Measurements from ENCODE around the gene IFIT2. TPM values are rescaled to one million over a fixed set of nuclear protein-coding genes. Genes with fewer than 3 reads are reported as not detected.

IFIT2 gene
- total and polyA plus RNA-seq, 2 experiments from 2014 or later: 0.10 TPM; not detected in 1

DNA sequence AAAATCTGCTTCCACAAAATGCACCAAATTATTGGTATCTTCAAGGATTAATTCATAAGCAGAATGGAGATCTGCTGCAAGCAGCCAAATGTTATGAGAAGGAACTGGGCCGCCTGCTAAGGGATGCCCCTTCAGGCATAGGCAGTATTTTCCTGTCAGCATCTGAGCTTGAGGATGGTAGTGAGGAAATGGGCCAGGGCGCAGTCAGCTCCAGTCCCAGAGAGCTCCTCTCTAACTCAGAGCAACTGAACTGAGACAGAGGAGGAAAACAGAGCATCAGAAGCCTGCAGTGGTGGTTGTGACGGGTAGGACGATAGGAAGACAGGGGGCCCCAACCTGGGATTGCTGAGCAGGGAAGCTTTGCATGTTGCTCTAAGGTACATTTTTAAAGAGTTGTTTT is 38.0 kb downstream of the IFIT2 start:
- Mint-ChIP-seq H3K27ac (no peak overlapping the region), H3K4me1 (peaks cover 19% of the 10 kb centered on the region), H3K36me3 (ENCODE audit: low read depth) (no peaks in the 10 kb centered on the region), H3K27me3 (ENCODE audit: insufficient read depth, low read depth, poor library complexity) (peaks cover 10% of the 10 kb centered on the region), H3K9me3 (no peaks in the 10 kb centered on the region), H3K4me3 (no peak overlapping the region)
- H4K20me1 ChIP-seq (replicated peaks; ENCODE audit: insufficient read depth): no peaks in the 10 kb centered on the region
- DNase-seq (ENCODE audit: low spot score) (no peak), ATAC-seq (no peak)
- no peak for TF ChIP-seq ZNF114 (CRISPR knock-in tag; IDR thresholded peaks at IDR 0.05)
- TF ChIP-seq, protein P1, sequence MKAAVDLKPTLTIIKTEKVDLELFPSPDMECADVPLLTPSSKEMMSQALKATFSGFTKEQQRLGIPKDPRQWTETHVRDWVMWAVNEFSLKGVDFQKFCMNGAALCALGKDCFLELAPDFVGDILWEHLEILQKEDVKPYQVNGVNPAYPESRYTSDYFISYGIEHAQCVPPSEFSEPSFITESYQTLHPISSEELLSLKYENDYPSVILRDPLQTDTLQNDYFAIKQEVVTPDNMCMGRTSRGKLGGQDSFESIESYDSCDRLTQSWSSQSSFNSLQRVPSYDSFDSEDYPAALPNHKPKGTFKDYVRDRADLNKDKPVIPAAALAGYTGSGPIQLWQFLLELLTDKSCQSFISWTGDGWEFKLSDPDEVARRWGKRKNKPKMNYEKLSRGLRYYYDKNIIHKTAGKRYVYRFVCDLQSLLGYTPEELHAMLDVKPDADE (IDR thresholded peaks at IDR 0.05): no peak
- TF ChIP-seq EZH2phosphoT487 (IDR thresholded peaks at IDR 0.05; ENCODE audit: unreplicated experiment): no peak
- TF ChIP-seq CREB1 (CRISPR knock-in tag; IDR thresholded peaks at IDR 0.05; ENCODE audit: low read depth): no peak
- no peaks in the 10 kb centered on the region for H3K27me3 ChIP-seq (ENCODE audit: insufficient read depth)
- no peak overlapping the region for H3K4me3 ChIP-seq
- peaks cover 4% of the 10 kb centered on the region; the same call in 1 of the 2 replicates for H3K4me1 ChIP-seq (ENCODE audit: insufficient read depth)
- H3K4me2 ChIP-seq: no peak overlapping the region
- H3K9me2 ChIP-seq (ENCODE audit: insufficient read depth): peaks cover 14% of the 10 kb centered on the region
- no peaks in the 10 kb centered on the region for H3K79me2 ChIP-seq (replicated peaks; ENCODE audit: insufficient read depth)
- no peaks in the 10 kb centered on the region for H3K36me3 ChIP-seq (ENCODE audit: insufficient read depth)
- H2AFZ ChIP-seq: no peak overlapping the region
- H3F3A ChIP-seq (replicated peaks; ENCODE audit: low read depth): no peaks in the 10 kb centered on the region
- H3K27ac ChIP-seq (ENCODE audit: low read depth): no peak overlapping the region

DNA sequence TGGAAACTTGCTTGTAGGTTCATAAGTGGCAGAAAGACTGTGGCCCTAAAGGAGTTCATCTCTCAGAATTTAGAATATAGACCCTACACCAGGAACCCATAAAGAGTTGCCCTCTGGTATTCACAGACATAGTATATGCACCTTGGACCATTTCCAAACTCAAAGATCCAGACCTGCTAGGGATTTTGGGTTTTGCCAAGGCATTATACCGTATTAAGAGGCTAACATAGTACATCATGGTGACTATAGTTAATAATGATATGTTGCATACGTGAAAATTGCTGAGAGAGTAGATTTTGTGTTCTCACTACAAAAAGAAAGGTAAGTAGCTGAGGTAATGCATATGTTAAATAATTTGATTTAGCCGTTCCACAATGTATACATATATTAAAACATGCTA is 39.8 kb downstream of the IFIT2 start:
- H3F3A ChIP-seq (replicated peaks; ENCODE audit: low read depth): no peaks in the 10 kb centered on the region
- no peak overlapping the region for H3K4me3 ChIP-seq
- no peaks in the 10 kb centered on the region for H3K27me3 ChIP-seq (ENCODE audit: insufficient read depth)
- no peak for ATAC-seq
- no peaks in the 10 kb centered on the region for H3K36me3 ChIP-seq (ENCODE audit: insufficient read depth)
- no peak overlapping the region for H3K27ac Mint-ChIP-seq
- no peaks in the 10 kb centered on the region for H3K9me3 Mint-ChIP-seq
- H3K4me2 ChIP-seq: no peak overlapping the region
- peaks cover 14% of the 10 kb centered on the region for H3K9me2 ChIP-seq (ENCODE audit: insufficient read depth)
- no peak overlapping the region for H2AFZ ChIP-seq
- H3K36me3 Mint-ChIP-seq (ENCODE audit: low read depth): no peaks in the 10 kb centered on the region
- H4K20me1 ChIP-seq (replicated peaks; ENCODE audit: insufficient read depth): no peaks in the 10 kb centered on the region
- H3K27ac ChIP-seq (ENCODE audit: low read depth): no peak overlapping the region
- peaks cover 4% of the 10 kb centered on the region for H3K27me3 Mint-ChIP-seq (ENCODE audit: insufficient read depth, low read depth, poor library complexity)
- peaks cover 31% of the 10 kb centered on the region for H3K4me1 Mint-ChIP-seq
- no peaks in the 10 kb centered on the region for H3K79me2 ChIP-seq (replicated peaks; ENCODE audit: insufficient read depth)
- H3K4me1 ChIP-seq (ENCODE audit: insufficient read depth): peaks cover 14% of the 10 kb centered on the region
- no peak overlapping the region for H3K4me3 Mint-ChIP-seq
- DNase-seq (ENCODE audit: low spot score): no peak
- TF ChIP-seq EZH2phosphoT487 (IDR thresholded peaks at IDR 0.05; ENCODE audit: unreplicated experiment) (no peak), POLR2AphosphoS5 (IDR thresholded peaks at IDR 0.05; ENCODE audit: low read depth) (no peak), ZNF331 (CRISPR knock-in tag; IDR thresholded peaks at IDR 0.05; ENCODE audit: low read depth) (no peak), ZNF114 (CRISPR knock-in tag; IDR thresholded peaks at IDR 0.05) (no peak), JUNB (IDR thresholded peaks at IDR 0.05; ENCODE audit: unreplicated experiment) (no peak)
- TF ChIP-seq, protein P2, sequence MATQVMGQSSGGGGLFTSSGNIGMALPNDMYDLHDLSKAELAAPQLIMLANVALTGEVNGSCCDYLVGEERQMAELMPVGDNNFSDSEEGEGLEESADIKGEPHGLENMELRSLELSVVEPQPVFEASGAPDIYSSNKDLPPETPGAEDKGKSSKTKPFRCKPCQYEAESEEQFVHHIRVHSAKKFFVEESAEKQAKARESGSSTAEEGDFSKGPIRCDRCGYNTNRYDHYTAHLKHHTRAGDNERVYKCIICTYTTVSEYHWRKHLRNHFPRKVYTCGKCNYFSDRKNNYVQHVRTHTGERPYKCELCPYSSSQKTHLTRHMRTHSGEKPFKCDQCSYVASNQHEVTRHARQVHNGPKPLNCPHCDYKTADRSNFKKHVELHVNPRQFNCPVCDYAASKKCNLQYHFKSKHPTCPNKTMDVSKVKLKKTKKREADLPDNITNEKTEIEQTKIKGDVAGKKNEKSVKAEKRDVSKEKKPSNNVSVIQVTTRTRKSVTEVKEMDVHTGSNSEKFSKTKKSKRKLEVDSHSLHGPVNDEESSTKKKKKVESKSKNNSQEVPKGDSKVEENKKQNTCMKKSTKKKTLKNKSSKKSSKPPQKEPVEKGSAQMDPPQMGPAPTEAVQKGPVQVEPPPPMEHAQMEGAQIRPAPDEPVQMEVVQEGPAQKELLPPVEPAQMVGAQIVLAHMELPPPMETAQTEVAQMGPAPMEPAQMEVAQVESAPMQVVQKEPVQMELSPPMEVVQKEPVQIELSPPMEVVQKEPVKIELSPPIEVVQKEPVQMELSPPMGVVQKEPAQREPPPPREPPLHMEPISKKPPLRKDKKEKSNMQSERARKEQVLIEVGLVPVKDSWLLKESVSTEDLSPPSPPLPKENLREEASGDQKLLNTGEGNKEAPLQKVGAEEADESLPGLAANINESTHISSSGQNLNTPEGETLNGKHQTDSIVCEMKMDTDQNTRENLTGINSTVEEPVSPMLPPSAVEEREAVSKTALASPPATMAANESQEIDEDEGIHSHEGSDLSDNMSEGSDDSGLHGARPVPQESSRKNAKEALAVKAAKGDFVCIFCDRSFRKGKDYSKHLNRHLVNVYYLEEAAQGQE (IDR thresholded peaks at IDR 0.05; ENCODE audit: unreplicated experiment): no peak
- TF ChIP-seq, protein P3, sequence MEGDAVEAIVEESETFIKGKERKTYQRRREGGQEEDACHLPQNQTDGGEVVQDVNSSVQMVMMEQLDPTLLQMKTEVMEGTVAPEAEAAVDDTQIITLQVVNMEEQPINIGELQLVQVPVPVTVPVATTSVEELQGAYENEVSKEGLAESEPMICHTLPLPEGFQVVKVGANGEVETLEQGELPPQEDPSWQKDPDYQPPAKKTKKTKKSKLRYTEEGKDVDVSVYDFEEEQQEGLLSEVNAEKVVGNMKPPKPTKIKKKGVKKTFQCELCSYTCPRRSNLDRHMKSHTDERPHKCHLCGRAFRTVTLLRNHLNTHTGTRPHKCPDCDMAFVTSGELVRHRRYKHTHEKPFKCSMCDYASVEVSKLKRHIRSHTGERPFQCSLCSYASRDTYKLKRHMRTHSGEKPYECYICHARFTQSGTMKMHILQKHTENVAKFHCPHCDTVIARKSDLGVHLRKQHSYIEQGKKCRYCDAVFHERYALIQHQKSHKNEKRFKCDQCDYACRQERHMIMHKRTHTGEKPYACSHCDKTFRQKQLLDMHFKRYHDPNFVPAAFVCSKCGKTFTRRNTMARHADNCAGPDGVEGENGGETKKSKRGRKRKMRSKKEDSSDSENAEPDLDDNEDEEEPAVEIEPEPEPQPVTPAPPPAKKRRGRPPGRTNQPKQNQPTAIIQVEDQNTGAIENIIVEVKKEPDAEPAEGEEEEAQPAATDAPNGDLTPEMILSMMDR (conservative IDR thresholded peaks at IDR 0.05; ENCODE audit: low read depth in 2 of 2): no peak
- TF ChIP-seq, protein P4, sequence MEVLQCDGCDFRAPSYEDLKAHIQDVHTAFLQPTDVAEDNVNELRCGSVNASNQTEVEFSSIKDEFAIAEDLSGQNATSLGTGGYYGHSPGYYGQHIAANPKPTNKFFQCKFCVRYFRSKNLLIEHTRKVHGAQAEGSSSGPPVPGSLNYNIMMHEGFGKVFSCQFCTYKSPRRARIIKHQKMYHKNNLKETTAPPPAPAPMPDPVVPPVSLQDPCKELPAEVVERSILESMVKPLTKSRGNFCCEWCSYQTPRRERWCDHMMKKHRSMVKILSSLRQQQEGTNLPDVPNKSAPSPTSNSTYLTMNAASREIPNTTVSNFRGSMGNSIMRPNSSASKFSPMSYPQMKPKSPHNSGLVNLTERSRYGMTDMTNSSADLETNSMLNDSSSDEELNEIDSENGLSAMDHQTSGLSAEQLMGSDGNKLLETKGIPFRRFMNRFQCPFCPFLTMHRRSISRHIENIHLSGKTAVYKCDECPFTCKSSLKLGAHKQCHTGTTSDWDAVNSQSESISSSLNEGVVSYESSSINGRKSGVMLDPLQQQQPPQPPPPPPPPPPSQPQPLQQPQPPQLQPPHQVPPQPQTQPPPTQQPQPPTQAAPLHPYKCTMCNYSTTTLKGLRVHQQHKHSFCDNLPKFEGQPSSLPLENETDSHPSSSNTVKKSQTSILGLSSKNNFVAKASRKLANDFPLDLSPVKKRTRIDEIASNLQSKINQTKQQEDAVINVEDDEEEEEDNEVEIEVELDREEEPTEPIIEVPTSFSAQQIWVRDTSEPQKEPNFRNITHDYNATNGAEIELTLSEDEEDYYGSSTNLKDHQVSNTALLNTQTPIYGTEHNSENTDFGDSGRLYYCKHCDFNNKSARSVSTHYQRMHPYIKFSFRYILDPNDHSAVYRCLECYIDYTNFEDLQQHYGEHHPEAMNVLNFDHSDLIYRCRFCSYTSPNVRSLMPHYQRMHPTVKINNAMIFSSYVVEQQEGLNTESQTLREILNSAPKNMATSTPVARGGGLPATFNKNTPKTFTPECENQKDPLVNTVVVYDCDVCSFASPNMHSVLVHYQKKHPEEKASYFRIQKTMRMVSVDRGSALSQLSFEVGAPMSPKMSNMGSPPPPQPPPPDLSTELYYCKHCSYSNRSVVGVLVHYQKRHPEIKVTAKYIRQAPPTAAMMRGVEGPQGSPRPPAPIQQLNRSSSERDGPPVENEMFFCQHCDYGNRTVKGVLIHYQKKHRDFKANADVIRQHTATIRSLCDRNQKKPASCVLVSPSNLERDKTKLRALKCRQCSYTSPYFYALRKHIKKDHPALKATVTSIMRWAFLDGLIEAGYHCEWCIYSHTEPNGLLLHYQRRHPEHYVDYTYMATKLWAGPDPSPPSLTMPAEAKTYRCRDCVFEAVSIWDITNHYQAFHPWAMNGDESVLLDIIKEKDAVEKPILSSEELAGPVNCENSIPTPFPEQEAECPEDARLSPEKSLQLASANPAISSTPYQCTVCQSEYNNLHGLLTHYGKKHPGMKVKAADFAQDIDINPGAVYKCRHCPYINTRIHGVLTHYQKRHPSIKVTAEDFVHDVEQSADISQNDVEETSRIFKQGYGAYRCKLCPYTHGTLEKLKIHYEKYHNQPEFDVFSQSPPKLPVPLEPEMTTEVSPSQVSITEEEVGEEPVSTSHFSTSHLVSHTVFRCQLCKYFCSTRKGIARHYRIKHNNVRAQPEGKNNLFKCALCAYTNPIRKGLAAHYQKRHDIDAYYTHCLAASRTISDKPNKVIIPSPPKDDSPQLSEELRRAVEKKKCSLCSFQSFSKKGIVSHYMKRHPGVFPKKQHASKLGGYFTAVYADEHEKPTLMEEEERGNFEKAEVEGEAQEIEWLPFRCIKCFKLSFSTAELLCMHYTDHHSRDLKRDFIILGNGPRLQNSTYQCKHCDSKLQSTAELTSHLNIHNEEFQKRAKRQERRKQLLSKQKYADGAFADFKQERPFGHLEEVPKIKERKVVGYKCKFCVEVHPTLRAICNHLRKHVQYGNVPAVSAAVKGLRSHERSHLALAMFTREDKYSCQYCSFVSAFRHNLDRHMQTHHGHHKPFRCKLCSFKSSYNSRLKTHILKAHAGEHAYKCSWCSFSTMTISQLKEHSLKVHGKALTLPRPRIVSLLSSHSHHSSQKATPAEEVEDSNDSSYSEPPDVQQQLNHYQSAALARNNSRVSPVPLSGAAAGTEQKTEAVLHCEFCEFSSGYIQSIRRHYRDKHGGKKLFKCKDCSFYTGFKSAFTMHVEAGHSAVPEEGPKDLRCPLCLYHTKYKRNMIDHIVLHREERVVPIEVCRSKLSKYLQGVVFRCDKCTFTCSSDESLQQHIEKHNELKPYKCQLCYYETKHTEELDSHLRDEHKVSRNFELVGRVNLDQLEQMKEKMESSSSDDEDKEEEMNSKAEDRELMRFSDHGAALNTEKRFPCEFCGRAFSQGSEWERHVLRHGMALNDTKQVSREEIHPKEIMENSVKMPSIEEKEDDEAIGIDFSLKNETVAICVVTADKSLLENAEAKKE (CRISPR knock-in tag; IDR thresholded peaks at IDR 0.05): no peak

Measured in GM23338 (cell line).